Panc1 (cell line): ENCODE data around the gene POLR3A. TPM values are rescaled to one million over a fixed set of nuclear protein-coding genes. Genes with fewer than 3 reads are reported as not detected.

Source experiments
- ATAC-seq: fragments of 200-7000 bp; cut with Tn5 transposase; 2 replicates; pipeline ENCODE4 v1.9.1; 2020; ENCODE audit warnings: mild to moderate bottlenecking, moderate library complexity
- BruUV-seq: library from RNA; stranded (reverse); fragments of 400-500 nt; replicated peaks from 2 replicates; lab custom pipeline; 2021; lab: Mats Ljungman, UMichigan
- CTCF ChIA-PET: fragments of 300-600 bp; sonication (Branson Sonifier 250); formaldehyde crosslinking; loops from one replicate; lab custom pipeline; 2022; ENCODE audit warnings: antibody characterized with exemption; lab: Charles Lee
- POLR2A ChIA-PET: fragments of 300-600 bp; sonication (Branson Sonifier 250); formaldehyde crosslinking; loops from one replicate; lab custom pipeline; 2022; ENCODE audit warnings: antibody characterized with exemption; lab: Charles Lee
- DNase-seq: peaks from one replicate; pipeline ENCODE4 v3.0.0-alpha.2; 2010; ENCODE audit warnings: low read depth, low spot score
- H3K27ac ChIP-seq: 2 replicates; pipeline ENCODE4 v1.5.1; 2011; ENCODE audit warnings: mild to moderate bottlenecking, low read length, inconsistent platforms
- H3K27me3 ChIP-seq: fragments of 200-500 bp; sonication (Bioruptor generic); 2 replicates; pipeline ENCODE4 v1.6.0; 2014; ENCODE audit warnings: low read length, inconsistent platforms; ENCODE audit not compliant: control insufficient read depth, insufficient read depth
- H3K36me3 ChIP-seq: fragments of 200-500 bp; sonication (Bioruptor generic); 2 replicates; pipeline ENCODE4 v1.5.1; 2014; ENCODE audit warnings: inconsistent platforms, mild to moderate bottlenecking, low read length, moderate library complexity; ENCODE audit not compliant: control insufficient read depth, insufficient read depth
- H3K4me1 ChIP-seq: 2 replicates; pipeline ENCODE4 v1.5.1; 2011; ENCODE audit warnings: inconsistent platforms, mild to moderate bottlenecking, low read length, moderate library complexity; ENCODE audit not compliant: control insufficient read depth, insufficient read depth
- H3K4me3 ChIP-seq, 2 experiments: 2 replicates each; pipeline ENCODE4 v1.5.1; 2011 to 2012; ENCODE audit warnings: low read depth in 2 of 2, low read length in 2 of 2, mild to moderate bottlenecking in 2 of 2, inconsistent platforms in 1 of 2, moderate library complexity in 1 of 2
- H3K9me3 ChIP-seq: fragments of 200-500 bp; sonication (Bioruptor generic); 2 replicates; pipeline ENCODE4 v1.5.1; 2014; ENCODE audit warnings: low read depth, mild to moderate bottlenecking, inconsistent platforms, low read length, moderate library complexity; ENCODE audit not compliant: control insufficient read depth, insufficient read depth
- CTCF ChIP-seq: fragments of 450-650 bp; IDR thresholded peaks from 2 replicates; pipeline ENCODE4 v1.5.1; 2017; ENCODE audit warnings: mild to moderate bottlenecking
- POLR2AphosphoS5 ChIP-seq: IDR thresholded peaks from 2 replicates; pipeline ENCODE4 v1.6.1; 2012; ENCODE audit warnings: mild to moderate bottlenecking, low read depth, low read length, moderate library complexity
- REST ChIP-seq, 2 experiments: IDR thresholded peaks; 2 replicates each; pipeline ENCODE4 v1.6.1; 2011 to 2012; ENCODE audit warnings: low read depth in 2 of 2, control low read depth in 1 of 2, low read length in 1 of 2, mild to moderate bottlenecking in 1 of 2, moderate library complexity in 1 of 2; ENCODE audit not compliant: insufficient read depth in 1 of 2
- SIN3A ChIP-seq: IDR thresholded peaks from 2 replicates; pipeline ENCODE4 v1.6.1; 2012; ENCODE audit warnings: low read depth, mild to moderate bottlenecking, low read length, moderate library complexity, borderline replicate concordance; ENCODE audit not compliant: insufficient read depth
- TCF7L2 ChIP-seq: IDR thresholded peaks from 2 replicates; pipeline ENCODE4 v1.6.1; 2011; ENCODE audit warnings: mild to moderate bottlenecking, low read depth, low read length, inconsistent platforms
- in situ Hi-C: cut with HindIII; loops from 2 replicates; pipeline ENCODE4 v1.10.0; 2016; ENCODE audit warnings: low sequenced_read_pairs, low pct_unique_long_range_greater_than_20kb
- intact Hi-C: fragments of 100-400 bp; cut with micrococcal nuclease; formaldehyde crosslinking; loops from one replicate; pipeline ENCODE4 v1.10.0; 2022; ENCODE audit not compliant: unreplicated experiment
- total RNA-seq: library from RNA; stranded (reverse); gene quantifications from one replicate; pipeline ENCODE4 v1.2.1, GENCODE V29; 2021; ENCODE audit not compliant: unreplicated experiment

POLR3A gene
- total RNA-seq, 1 experiment from 2014 or later, result 26.3 TPM

- H3K27me3 ChIP-seq, result no peaks in the 10 kb centered on the region
- ChIA-PET POLR2A (no interaction called here), CTCF (interaction anchor here (0.6 kb wide), 2 partner anchors 251 to 1160 kb away, joined by 3 read pairs; no protein-coding TSS in a partner anchor)
- in situ Hi-C loops (no loop called here), intact Hi-C loops (loop anchor here (2.0 to 5.0 kb wide), 3 partner anchors 119 to 1151 kb away; no protein-coding TSS in a partner anchor)
- DNase-seq, result no peak
- peaks cover 13% of the 10 kb centered on the region for H3K36me3 ChIP-seq
- no peak for TF ChIP-seq TCF7L2
- H3K4me3 ChIP-seq, result no peak overlapping the region
- no TSS peak for BruUV-seq
- ATAC-seq, result no peak
- peaks cover 20% of the 10 kb centered on the region for H3K4me1 ChIP-seq
- no peak overlapping the region for H3K27ac ChIP-seq
- no peaks in the 10 kb centered on the region for H3K9me3 ChIP-seq
Observed at GRCh38 chr10:78045856-78046255, 16.5 kb upstream of the POLR3A start.

GRCh38 chr10:78045237-78045636 lies 15.9 kb upstream of the POLR3A start:
- Histone ChIP-seq H3K27ac (no peak overlapping the region), H3K36me3 (peaks cover 19% of the 10 kb centered on the region), H3K4me1 (peaks cover 24% of the 10 kb centered on the region), H3K27me3 (no peaks in the 10 kb centered on the region), H3K9me3 (no peaks in the 10 kb centered on the region), H3K4me3 (no peak overlapping the region)
- POLR2A ChIA-PET, result no interaction called here
- intact Hi-C loops (loop anchor here (5.0 kb wide), 2 partner anchors 262 to 1152 kb away; no protein-coding TSS in a partner anchor), in situ Hi-C loops (no loop called here)
- no peak for ATAC-seq
- TF ChIP-seq CTCF, result no peak
- no peak for TF ChIP-seq TCF7L2
- TF ChIP-seq POLR2AphosphoS5, result no peak; the same call in 1 of the 2 replicates
- no peak for TF ChIP-seq REST (IDR thresholded peaks at IDR 0.05; ENCODE audit: insufficient read depth in 1 of 2, low read depth in 2 of 2, low read length in 1 of 2)
- TF ChIP-seq SIN3A, result no peak
- no TSS peak for BruUV-seq
- DNase-seq, result no peak
- CTCF ChIA-PET, result no interaction called here

- ATAC-seq, result no peak
- intact Hi-C loops, result loop anchor here (5.0 kb wide), 2 partner anchors 263 to 1153 kb away; no protein-coding TSS in a partner anchor
Observed at GRCh38 chr10:78044699-78045098, 15.4 kb upstream of the POLR3A start.

More at GRCh38 chr10:78044699-78045098, 15.4 kb upstream of the POLR3A start:
- peaks cover 28% of the 10 kb centered on the region for H3K4me1 ChIP-seq
- in situ Hi-C loops, result no loop called here
- ChIA-PET CTCF (no interaction called here), POLR2A (no interaction called here)
- TF ChIP-seq CTCF (no peak), SIN3A (no peak), TCF7L2 (no peak), POLR2AphosphoS5 (no peak), REST (IDR thresholded peaks at IDR 0.05; ENCODE audit: insufficient read depth in 1 of 2, low read depth in 2 of 2, low read length in 1 of 2) (no peak)
- H3K4me3 ChIP-seq, result no peak overlapping the region
- H3K27me3 ChIP-seq, result no peaks in the 10 kb centered on the region
- no peak overlapping the region for H3K27ac ChIP-seq
- no peak for DNase-seq
- BruUV-seq, result no TSS peak
- no peaks in the 10 kb centered on the region for H3K9me3 ChIP-seq
- H3K36me3 ChIP-seq, result peaks cover 24% of the 10 kb centered on the region
